Spleen (tissue), 11 donors: ENCODE data around the gene PRKCE. TPM values are rescaled to one million over a fixed set of nuclear protein-coding genes. Genes with fewer than 3 reads are reported as not detected.

ENCODE experiments used
- DNase-seq: peaks from one replicate; pipeline ENCODE4 v3.0.0-alpha.2; 2020
- H3K27ac ChIP-seq, 8 donors: fragments of 200-600 bp; sonication (generic) in 7 of 8; 1 replicate in 4 of 8; 2 replicates in 4 of 8; pipeline versions ENCODE4 v1.5.0 to v1.8.0; 2016 to 2021; ENCODE audit warnings: inconsistent platforms in 4 of 8, mild to moderate bottlenecking in 4 of 8, moderate library complexity in 1 of 8
- H3K27me3 ChIP-seq, 7 donors: fragments of 200-600 bp; sonication (generic) in 6 of 7; replicated peaks in 1 of 7; 1 replicate in 4 of 7; 2 replicates in 3 of 7; pipeline versions ENCODE4 v1.5.0 to v1.8.0; 2016 to 2021; ENCODE audit warnings: inconsistent platforms in 3 of 7, mild to moderate bottlenecking in 1 of 7
- H3K36me3 ChIP-seq, 6 donors: fragments of 200-600 bp; sonication (generic) in 5 of 6; 1 replicate in 4 of 6; 2 replicates in 2 of 6; pipeline versions ENCODE4 v1.5.0 to v1.8.0; 2016 to 2021; ENCODE audit warnings: inconsistent platforms in 2 of 6
- H3K4me1 ChIP-seq, 6 donors: fragments of 200-600 bp; sonication (generic) in 5 of 6; 1 replicate in 3 of 6; 2 replicates in 3 of 6; pipeline versions ENCODE4 v1.5.0 to v1.8.0; 2016 to 2021; ENCODE audit warnings: inconsistent platforms in 3 of 6
- H3K4me3 ChIP-seq, 8 donors: fragments of 200-600 bp; sonication (generic) in 7 of 8; 1 replicate in 4 of 8; 2 replicates in 4 of 8; pipeline versions ENCODE4 v1.5.0 to v1.8.0; 2016 to 2021; ENCODE audit warnings: inconsistent platforms in 4 of 8, mild to moderate bottlenecking in 4 of 8, moderate library complexity in 2 of 8
- H3K9me3 ChIP-seq, 8 donors: fragments of 200-600 bp; sonication (generic) in 7 of 8; 1 replicate in 4 of 8; 2 replicates in 4 of 8; pipeline versions ENCODE4 v1.5.0 to v1.8.0; 2016 to 2021; ENCODE audit warnings: inconsistent platforms in 4 of 8
- CTCF ChIP-seq, 11 experiments: fragments of 200-600 bp in 7 of 11; fragments of 450-650 bp in 4 of 11; sonication (generic) in 4 of 11; IDR thresholded peaks in 8 of 11; conservative IDR thresholded peaks in 3 of 11; 1 replicate in 7 of 11; 2 replicates in 4 of 11; pipeline versions ENCODE4 v1.4.0 to v1.8.0; 2016 to 2021; ENCODE audit warnings: antibody characterized with exemption in 11 of 11, inconsistent platforms in 4 of 11, mild to moderate bottlenecking in 1 of 11
- POLR2A ChIP-seq, 3 donors: fragments of 450-650 bp; IDR thresholded peaks; one replicate each; pipeline ENCODE4 v1.5.1; 2017; ENCODE audit warnings: antibody characterized with exemption in 3 of 3, mild to moderate bottlenecking in 1 of 3
- POLR2AphosphoS5 ChIP-seq, 3 donors: sonication (generic); formaldehyde crosslinking; IDR thresholded peaks; one replicate each; pipeline ENCODE4 v1.5.1; 2017; ENCODE audit warnings: antibody characterized with exemption in 3 of 3
- WGBS, 5 donors: extraction: QIAGEN DNeasy Blood & Tissue Kit in 3 of 5; methylation state at CpG; one replicate each; pipeline versions ENCODE4 v1.1.5 to v1.1.7; 2013 to 2018; 5-methylcytosine and 5-hydroxymethylcytosine counted together
- intact Hi-C: fragments of 100-400 bp; cut with DNase I; formaldehyde crosslinking; loops from one replicate; pipeline ENCODE4 v1.15.0; 2023; ENCODE audit warnings: low total_unique reads
- polyA plus RNA-seq, 3 donors: library from polyadenylated mRNA; stranded (reverse); fragments of 200-250 nt; gene quantifications; one replicate each; pipeline ENCODE4 v1.2.1, GENCODE V29; 2013
- total RNA-seq, 7 donors: library from RNA; depleted of rRNA in 3 of 7; stranded (reverse); fragments of >200 nt in 3 of 7; fragmentation: NEBNext Ultra II Directional in 4 of 7; extraction: Animal tissue kit (Norgen Biotek cat#: 25700) in 4 of 7; gene quantifications; one replicate each; pipeline versions ENCODE4 v1.1.0 to v1.2.1, GENCODE V29; 2016 to 2021
- donor health status: healthy with polysubstance abuse.
- donor health status: DM: no; HTN: no; CAD: no; lungs with moderate emphysema.
- donor health status: DM: no; HTN: no; CAD: no.
- donor health status: Bipolar disorder and iron deficiency.
- donor health status: healthy.
- donor health status: DM: no; HTN: no; CAD: no.
- donor health status: DM: yes; HTN: yes; CAD: no.

Gene PRKCE
- total and polyA plus RNA-seq, 10 donors: 2.5 to 43.6 (median 18.8) TPM

DNA sequence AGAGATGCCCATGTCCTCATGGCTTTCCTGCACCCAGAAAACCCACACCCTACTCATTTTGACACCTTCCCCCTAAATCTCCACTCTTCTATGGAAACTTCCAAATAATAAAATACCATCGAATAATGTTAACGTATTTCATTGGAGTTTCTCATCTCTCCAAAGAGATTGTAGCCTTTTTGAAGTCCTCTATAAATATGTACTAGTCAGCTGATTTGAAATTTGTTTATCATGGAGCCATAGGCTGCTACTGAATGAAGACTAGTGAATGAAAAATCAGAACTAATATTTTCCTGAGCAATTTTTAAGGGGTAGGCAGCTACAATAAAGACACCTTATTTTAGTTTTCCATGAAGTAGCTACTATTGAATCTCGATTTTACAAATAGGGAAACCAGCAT is 419.6 kb downstream of the PRKCE start:
- Histone ChIP-seq H3K27me3 (no peaks in the 10 kb centered on the region), H3K36me3 (no peaks in the 10 kb centered on the region), H3K4me1 (peaks cover 0 to 17% (median 6%) of the 10 kb centered on the region in 6 donors), H3K27ac (no peak overlapping the region), H3K4me3 (no peak overlapping the region), H3K9me3 (no peaks in the 10 kb centered on the region)
- TF ChIP-seq POLR2AphosphoS5 (IDR thresholded peaks at IDR 0.05) (no peak), CTCF (IDR thresholded peaks at IDR 0.05 in 8 of 11, conservative IDR thresholded peaks at IDR 0.05 in 3 of 11) (no peak), POLR2A (IDR thresholded peaks at IDR 0.05) (no peak)
- 63 to 97% (median 92%) methylated on average over 3 of the region's 3 CpGs for WGBS, 5 donors
- DNase-seq: no peak
- intact Hi-C loops: no loop called here

DNA sequence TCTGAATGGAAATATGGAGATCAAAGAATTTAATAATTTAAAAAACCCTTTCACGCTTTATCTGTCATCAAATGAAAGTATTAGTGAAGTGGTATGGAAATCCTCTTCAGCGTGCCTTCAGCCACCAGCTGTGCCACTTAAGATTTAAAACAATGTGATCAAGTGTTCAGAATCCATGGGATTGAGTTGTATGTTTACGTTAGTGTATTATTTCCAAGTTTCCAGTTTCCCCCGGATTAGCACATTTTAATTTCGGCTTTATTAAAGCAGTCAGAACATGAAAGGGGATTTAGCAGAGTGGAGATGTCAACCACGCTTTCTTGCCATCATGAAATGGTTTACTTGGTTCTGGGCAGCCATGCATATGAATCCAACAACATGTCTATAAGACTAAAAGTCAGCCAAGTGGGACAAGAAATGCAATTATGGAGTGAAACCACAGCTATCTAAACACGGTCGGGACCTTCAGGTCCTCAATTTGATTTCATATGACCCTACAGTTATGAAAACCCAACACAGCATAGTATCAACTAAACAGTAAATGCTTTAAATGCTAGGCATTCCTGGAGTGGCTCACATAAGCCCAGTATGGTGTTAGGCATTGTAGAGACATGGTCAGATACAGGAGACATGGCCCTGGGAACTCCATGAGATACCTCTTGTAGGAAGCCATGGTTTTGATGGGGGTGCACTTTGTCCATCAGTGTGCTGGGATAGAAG is 420.8 kb downstream of the PRKCE start:
- no peaks in the 10 kb centered on the region for H3K36me3 ChIP-seq
- intact Hi-C loops: no loop called here
- 87 to 95% (median 93%) methylated on average over 8 of the region's 8 CpGs for WGBS, 5 donors
- TF ChIP-seq POLR2AphosphoS5 (IDR thresholded peaks at IDR 0.05) (no peak), CTCF (IDR thresholded peaks at IDR 0.05 in 8 of 11, conservative IDR thresholded peaks at IDR 0.05 in 3 of 11) (no peak), POLR2A (IDR thresholded peaks at IDR 0.05) (no peak)
- DNase-seq: no peak
- peaks cover 0 to 23% (median 6%) of the 10 kb centered on the region in 6 donors for H3K4me1 ChIP-seq
- no peak overlapping the region for H3K27ac ChIP-seq
- H3K4me3 ChIP-seq: no peak overlapping the region
- H3K27me3 ChIP-seq: no peaks in the 10 kb centered on the region
- no peaks in the 10 kb centered on the region for H3K9me3 ChIP-seq

- Histone ChIP-seq H3K4me1 (peaks cover 0 to 23% (median 6%) of the 10 kb centered on the region in 6 donors), H3K27ac (peak overlapping the region in 5 of 8 donors; percentile 13 to 59 (median 33)), H3K9me3 (no peaks in the 10 kb centered on the region), H3K4me3 (no peak overlapping the region), H3K36me3 (no peaks in the 10 kb centered on the region), H3K27me3 (no peaks in the 10 kb centered on the region)
- DNase-seq: no peak
- 55 to 73% (median 66%) methylated on average over 9 of the region's 9 CpGs for WGBS, 5 donors
- intact Hi-C loops: no loop called here
- TF ChIP-seq POLR2AphosphoS5 (IDR thresholded peaks at IDR 0.05): no peak
- no peak for TF ChIP-seq CTCF (IDR thresholded peaks at IDR 0.05 in 8 of 11, conservative IDR thresholded peaks at IDR 0.05 in 3 of 11)
- TF ChIP-seq POLR2A (IDR thresholded peaks at IDR 0.05): no peak
These were observed 422.1 kb downstream of the PRKCE start for GRCh38 chr2:46073540-46074046.

GRCh38 chr2:46074501-46074900 is 423.0 kb downstream of the PRKCE start:
- no peak overlapping the region for H3K27ac ChIP-seq
- H3K9me3 ChIP-seq: no peaks in the 10 kb centered on the region
- intact Hi-C loops: no loop called here
- no peaks in the 10 kb centered on the region for H3K36me3 ChIP-seq
- no peaks in the 10 kb centered on the region for H3K27me3 ChIP-seq
- H3K4me3 ChIP-seq: no peak overlapping the region
- no peak for DNase-seq
- H3K4me1 ChIP-seq: peaks cover 0 to 23% (median 6%) of the 10 kb centered on the region in 6 donors
- no peak for TF ChIP-seq POLR2AphosphoS5 (IDR thresholded peaks at IDR 0.05)
- TF ChIP-seq CTCF (IDR thresholded peaks at IDR 0.05 in 8 of 11, conservative IDR thresholded peaks at IDR 0.05 in 3 of 11): no peak
- no peak for TF ChIP-seq POLR2A (IDR thresholded peaks at IDR 0.05)
- WGBS, 5 donors: 67 to 93% (median 81%) methylated on average over 2 to 4 of the region's 4 CpGs
